GM12892 (cell line): ENCODE results near the gene IFRD1.

Experiments
- POLR2A ChIP-seq: IDR thresholded peaks from 2 replicates; pipeline ENCODE4 v1.6.1; 2011; ENCODE audit warnings: low read depth, low read length, control low read depth
- POLR2AphosphoS5 ChIP-seq: IDR thresholded peaks from 2 replicates; pipeline ENCODE4 v1.6.1; 2011; ENCODE audit warnings: low read depth, low read length, control low read depth

DNA sequence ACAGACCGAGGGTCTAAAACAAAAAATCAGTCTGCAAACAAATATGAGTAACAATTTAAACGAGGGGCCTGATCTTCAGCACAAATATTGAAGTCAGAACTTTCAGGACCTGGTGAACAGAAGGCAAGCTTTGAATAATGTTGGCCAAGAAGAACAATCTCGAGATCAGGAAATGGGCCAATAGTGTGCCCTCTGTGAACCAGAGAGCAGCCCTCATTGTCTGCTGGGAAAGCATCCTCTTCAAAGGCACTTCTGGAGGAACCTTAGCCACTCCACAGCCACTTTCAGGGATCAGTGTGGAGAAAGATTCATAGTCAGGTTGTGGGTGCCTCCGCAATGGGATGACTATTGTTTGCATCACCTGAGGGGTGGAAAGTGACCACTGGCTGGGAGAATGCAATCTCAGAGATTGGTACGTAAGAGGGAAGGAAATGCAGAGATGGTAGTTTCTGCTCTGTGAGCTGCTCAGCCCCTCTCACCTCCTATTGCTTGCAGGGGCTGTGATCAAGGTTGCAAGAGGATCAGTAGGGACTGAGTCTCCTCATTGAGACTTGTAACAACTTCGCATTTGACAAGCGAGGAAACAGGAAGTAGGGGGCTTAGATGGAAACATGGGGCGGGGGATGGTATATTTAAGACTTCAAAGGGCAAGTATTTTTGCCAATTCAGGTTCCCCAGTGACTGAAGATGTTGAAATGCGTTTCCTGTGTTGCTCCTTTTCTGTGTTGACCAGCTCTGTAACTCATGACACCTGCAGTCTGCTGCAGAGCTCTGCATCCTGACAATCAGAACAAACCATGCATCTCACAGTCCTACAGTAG, 28.4 kb upstream of the IFRD1 start:
- TF ChIP-seq POLR2AphosphoS5 (no peak), POLR2A (no peak)
